Common myeloid progenitor, CD34-positive (primary cell): ENCODE measurements around the gene TRAF7.

Experiments
- CTCF ChIA-PET: fragments of 350-600 bp; sonication (Branson Sonifier 250); formaldehyde crosslinking; loops from one replicate; lab custom pipeline; 2021; ENCODE audit warnings: antibody characterized with exemption; lab: Charles Lee
- POLR2A ChIA-PET: fragments of 350-600 bp; sonication (Branson Sonifier 250); formaldehyde crosslinking; loops from one replicate; lab custom pipeline; 2021; ENCODE audit warnings: antibody characterized with exemption; lab: Charles Lee
- DNase-seq, 3 donors: peaks; one replicate each; pipeline versions ENCODE4 v3.0.0 to v3.0.0-alpha.2; 2013
- H3K27ac ChIP-seq, 2 experiments: 1 replicate in 1 of 2; 2 replicates in 1 of 2; pipeline ENCODE4 v1.7.0; 2013; ENCODE audit warnings: inconsistent platforms in 2 of 2, low read length in 2 of 2, mild to moderate bottlenecking in 2 of 2, low read depth in 1 of 2, moderate library complexity in 1 of 2; ENCODE audit not compliant: severe bottlenecking in 2 of 2, insufficient read depth in 1 of 2, poor library complexity in 1 of 2
- H3K27me3 ChIP-seq, 5 experiments: replicated peaks in 2 of 5; 1 replicate in 3 of 5; 2 replicates in 2 of 5; pipeline versions ENCODE4 v1.6.1 to v1.7.0; 2013; ENCODE audit warnings: low read length in 4 of 5, mild to moderate bottlenecking in 2 of 5, moderate library complexity in 2 of 5, inconsistent platforms in 1 of 5; ENCODE audit not compliant: insufficient read depth in 5 of 5, control insufficient read depth in 4 of 5
- H3K36me3 ChIP-seq, 4 experiments: 1 replicate in 2 of 4; 2 replicates in 2 of 4; pipeline versions ENCODE4 v1.6.1 to v1.7.0; 2013; ENCODE audit warnings: low read length in 3 of 4, control low read depth in 1 of 4, mild to moderate bottlenecking in 1 of 4; ENCODE audit not compliant: control insufficient read depth in 4 of 4, insufficient read depth in 4 of 4
- H3K4me1 ChIP-seq, 4 experiments: 1 replicate in 3 of 4; 2 replicates in 1 of 4; pipeline versions ENCODE4 v1.6.1 to v1.7.1; 2013; ENCODE audit warnings: low read length in 3 of 4, mild to moderate bottlenecking in 3 of 4, control low read depth in 1 of 4, inconsistent platforms in 1 of 4, moderate library complexity in 1 of 4; ENCODE audit not compliant: control insufficient read depth in 4 of 4, insufficient read depth in 4 of 4; ENCODE audit errors: control extremely low read depth in 1 of 4
- H3K4me3 ChIP-seq, 7 experiments: 1 replicate in 4 of 7; 2 replicates in 3 of 7; pipeline versions ENCODE4 v1.5.1 to v1.7.0; 2013; ENCODE audit warnings: mild to moderate bottlenecking in 7 of 7, low read length in 6 of 7, moderate library complexity in 6 of 7, inconsistent platforms in 2 of 7, low read depth in 2 of 7, control low read depth in 1 of 7; ENCODE audit not compliant: insufficient read depth in 4 of 7, control insufficient read depth in 1 of 7; ENCODE audit errors: extremely low read depth in 1 of 7
- H3K9me3 ChIP-seq, 5 experiments: 1 replicate in 4 of 5; 2 replicates in 1 of 5; pipeline versions ENCODE4 v1.6.1 to v1.7.1; 2013; ENCODE audit warnings: low read length in 4 of 5, mild to moderate bottlenecking in 2 of 5, inconsistent platforms in 1 of 5, low read depth in 1 of 5, moderate library complexity in 1 of 5; ENCODE audit not compliant: control insufficient read depth in 4 of 5, insufficient read depth in 2 of 5; ENCODE audit errors: control extremely low read depth in 1 of 5
- WGBS: methylation state at CpG from one replicate; pipeline ENCODE4 v1.1.5; 2013; ENCODE audit not compliant: insufficient coverage; 5-methylcytosine and 5-hydroxymethylcytosine counted together

Gene TRAF7

DNA sequence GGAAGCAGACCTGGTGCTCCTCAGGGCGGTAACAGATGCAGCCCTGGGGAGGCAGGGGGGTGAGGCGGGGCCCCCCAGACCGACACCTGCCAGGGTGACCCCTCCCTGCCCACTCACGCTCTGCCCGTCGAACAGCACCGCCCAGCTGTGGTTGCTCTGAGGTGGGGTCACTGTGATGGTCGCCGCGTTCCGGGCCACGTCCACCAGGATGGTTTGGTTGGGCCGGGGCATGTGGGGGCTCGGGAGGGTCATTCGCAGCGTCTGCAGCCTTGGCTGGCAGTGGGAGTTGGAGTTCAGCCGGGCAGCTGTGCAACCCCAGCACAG, 54.4 kb downstream of the TRAF7 start:
- POLR2A ChIA-PET: no interaction called here
- no peak for DNase-seq
- Histone ChIP-seq H3K4me3 (no peak overlapping the region), H3K9me3 (no peaks in the 10 kb centered on the region), H3K27ac (no peak overlapping the region), H3K4me1 (peaks cover 5 to 38% (median 30%) of the 10 kb centered on the region in 4 experiments), H3K36me3 (peaks cover 6 to 59% (median 36%) of the 10 kb centered on the region in 4 experiments), H3K27me3 (peaks cover 0 to 7% (median 0%) of the 10 kb centered on the region in 5 experiments)
- 97% methylated on average over 13 of the region's 17 CpGs for WGBS
- CTCF ChIA-PET: interaction anchor here (1.2 kb wide), 1 partner anchor 41 kb away, joined by 3 read pairs; the partner anchor contains the start of gene ECI1

DNA sequence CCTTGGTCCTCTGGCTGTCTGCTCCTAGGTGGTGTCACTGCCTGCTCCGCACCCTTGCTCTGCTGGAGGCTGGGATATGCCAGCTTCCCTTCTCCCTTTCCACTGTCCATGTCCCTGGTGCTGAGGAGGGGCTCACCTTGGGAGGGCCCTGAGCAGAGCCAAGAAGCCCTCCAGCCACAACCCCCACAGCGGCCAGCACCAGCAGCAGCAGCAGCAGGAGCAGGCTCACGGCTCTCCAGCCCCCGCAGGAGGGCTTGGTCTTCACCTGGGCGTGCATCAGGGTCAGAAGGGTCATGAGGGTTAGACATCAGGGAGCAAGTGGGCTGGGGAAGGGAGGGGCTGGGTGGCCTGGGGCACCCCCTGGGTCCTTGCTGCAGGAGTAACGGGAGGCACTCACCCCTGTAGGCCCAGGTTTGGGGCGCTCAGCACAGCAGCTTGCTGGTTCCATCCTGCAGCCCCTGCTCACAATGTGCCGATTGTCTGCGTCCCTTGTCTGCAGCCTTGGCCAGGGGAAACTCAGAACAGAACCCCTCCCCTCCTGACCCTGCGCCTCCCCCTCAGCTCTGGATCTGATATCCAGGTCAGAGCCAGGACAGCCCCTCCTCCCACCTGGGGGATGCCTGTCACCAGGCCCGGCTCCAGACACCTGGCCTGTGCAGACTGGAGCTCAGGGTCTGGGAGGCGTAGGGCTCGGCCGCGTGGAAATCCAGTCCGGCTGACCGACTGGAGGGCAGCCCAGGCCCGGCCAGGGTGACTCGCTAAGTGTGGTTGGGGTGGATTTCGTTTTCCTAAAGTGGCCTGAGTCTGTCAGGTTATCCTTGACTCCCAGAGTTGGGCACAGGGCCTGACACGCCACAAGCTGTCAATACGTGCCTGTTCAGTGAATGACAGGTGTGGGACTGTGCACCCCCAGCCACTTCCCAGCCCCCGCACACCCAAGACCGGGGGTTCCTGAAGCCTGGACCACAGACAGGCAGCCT, 55.1 kb downstream of the TRAF7 start, which contains the start of gene BRICD5:
Gene BRICD5 (minus strand): TSS at position 478 of the 980 bp plus-strand sequence. CDS start 30 bp downstream, at position 448.
- CTCF ChIA-PET: interaction anchor here (1.2 kb wide), 1 partner anchor 40 kb away, joined by 3 read pairs; the partner anchor contains the start of gene ECI1
- Histone ChIP-seq H3K27ac (no peak within 1 kb of the TSS), H3K36me3 (peaks cover 6 to 59% (median 36%) of the 10 kb centered on the region in 4 experiments), H3K27me3 (peaks cover 0 to 7% (median 0%) of the 10 kb centered on the region in 5 experiments), H3K4me1 (peaks cover 5 to 37% (median 30%) of the 10 kb centered on the region in 4 experiments), H3K4me3 (no peak within 1 kb of the TSS), H3K9me3 (no peaks in the 10 kb centered on the region)
- POLR2A ChIA-PET: no interaction called here
- whole genome bisulfite sequencing: 90% methylated on average over 21 of the region's 24 CpGs
- DNase-seq: no peak

DNA sequence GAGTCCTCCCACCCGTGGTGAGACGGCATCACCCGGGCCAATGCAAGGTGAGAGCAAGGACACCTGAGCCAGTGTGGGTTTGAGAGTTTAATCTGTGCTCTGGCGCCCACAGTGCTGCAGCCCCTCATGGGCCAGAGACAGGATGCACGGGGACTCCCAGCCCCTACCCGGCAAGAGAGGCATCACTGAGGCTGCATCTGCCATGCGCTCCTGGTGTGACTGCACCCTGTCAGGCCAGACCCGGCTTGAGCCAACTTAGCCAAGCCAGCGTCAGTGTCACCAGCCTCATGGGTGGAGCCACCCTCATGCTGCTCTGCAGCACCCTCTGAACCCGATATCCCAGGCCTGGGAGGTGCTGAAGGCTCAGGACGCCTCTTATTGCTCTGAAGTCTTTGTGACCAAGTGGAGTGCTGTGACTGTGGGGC, 56.4 kb downstream of the TRAF7 start:
- no peak for DNase-seq
- Histone ChIP-seq H3K9me3 (no peaks in the 10 kb centered on the region), H3K4me3 (peak overlapping the region in 1 of 7 experiments; percentile 92), H3K27me3 (peaks cover 0 to 7% (median 0%) of the 10 kb centered on the region in 5 experiments), H3K36me3 (peaks cover 6 to 56% (median 33%) of the 10 kb centered on the region in 4 experiments), H3K4me1 (peaks cover 5 to 27% (median 20%) of the 10 kb centered on the region in 4 experiments), H3K27ac (no peak overlapping the region)
- WGBS: 100% methylated on average over 6 of the region's 11 CpGs
- ChIA-PET CTCF (no interaction called here), POLR2A (no interaction called here)

DNA sequence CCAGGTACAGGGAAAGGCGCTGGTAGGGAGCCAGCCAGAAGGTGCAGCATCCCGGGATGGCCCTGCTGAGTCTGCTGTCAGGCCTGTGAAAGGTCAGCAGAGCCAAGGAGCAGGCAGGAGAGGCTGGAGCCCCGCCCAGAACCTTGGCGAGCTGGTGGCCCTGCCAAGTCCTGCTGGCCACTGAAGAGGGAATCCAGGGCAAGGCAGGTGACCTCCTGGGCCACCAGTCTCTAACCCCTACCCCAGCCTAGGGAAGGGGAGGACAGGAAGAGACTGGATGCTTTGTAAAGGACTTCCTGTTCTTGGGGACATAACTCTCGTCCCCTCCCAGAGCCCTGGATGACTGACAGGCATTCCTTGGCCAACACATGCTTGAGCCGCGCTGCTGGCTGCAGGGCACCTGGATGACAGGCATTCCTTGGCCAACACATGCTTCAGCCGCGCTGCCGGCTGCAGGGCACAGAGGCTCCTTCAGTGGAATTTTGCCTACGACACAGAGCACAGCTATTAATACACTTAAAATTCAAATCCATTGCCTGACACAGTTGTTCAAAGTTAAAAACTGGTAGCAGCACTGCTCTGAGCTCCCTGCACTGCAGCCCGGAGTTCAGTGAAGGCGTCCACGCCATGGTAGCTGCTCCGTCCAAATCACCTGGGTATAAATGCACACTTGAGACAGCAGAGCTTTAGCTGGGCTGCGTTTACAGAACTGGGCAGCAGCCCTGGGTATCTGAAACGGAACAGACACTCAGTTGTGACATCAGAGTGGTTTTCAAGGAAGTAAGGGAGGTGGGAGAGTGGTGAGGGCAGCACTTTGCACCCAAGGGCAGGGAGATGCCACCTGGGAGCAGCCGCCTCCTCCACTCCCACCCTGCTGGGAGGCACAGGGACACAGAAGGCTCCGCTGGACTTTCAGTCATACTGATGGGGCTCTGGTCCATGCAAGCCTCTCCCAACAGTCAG, 57.1 kb downstream of the TRAF7 start:
- ChIA-PET CTCF (no interaction called here), POLR2A (interaction anchor here (0.7 kb wide), 1 partner anchor 24 kb away, joined by 5 read pairs; no protein-coding TSS in a partner anchor)
- Histone ChIP-seq H3K27ac (no peak overlapping the region), H3K27me3 (peaks cover 0 to 7% (median 0%) of the 10 kb centered on the region in 5 experiments), H3K9me3 (no peaks in the 10 kb centered on the region), H3K36me3 (peaks cover 0 to 48% (median 26%) of the 10 kb centered on the region in 4 experiments), H3K4me1 (peaks cover 5 to 27% (median 20%) of the 10 kb centered on the region in 4 experiments), H3K4me3 (peak overlapping the region in 1 of 7 experiments; percentile 92)
- no peak for DNase-seq
- 89% methylated on average over 17 of the region's 19 CpGs for WGBS

DNA sequence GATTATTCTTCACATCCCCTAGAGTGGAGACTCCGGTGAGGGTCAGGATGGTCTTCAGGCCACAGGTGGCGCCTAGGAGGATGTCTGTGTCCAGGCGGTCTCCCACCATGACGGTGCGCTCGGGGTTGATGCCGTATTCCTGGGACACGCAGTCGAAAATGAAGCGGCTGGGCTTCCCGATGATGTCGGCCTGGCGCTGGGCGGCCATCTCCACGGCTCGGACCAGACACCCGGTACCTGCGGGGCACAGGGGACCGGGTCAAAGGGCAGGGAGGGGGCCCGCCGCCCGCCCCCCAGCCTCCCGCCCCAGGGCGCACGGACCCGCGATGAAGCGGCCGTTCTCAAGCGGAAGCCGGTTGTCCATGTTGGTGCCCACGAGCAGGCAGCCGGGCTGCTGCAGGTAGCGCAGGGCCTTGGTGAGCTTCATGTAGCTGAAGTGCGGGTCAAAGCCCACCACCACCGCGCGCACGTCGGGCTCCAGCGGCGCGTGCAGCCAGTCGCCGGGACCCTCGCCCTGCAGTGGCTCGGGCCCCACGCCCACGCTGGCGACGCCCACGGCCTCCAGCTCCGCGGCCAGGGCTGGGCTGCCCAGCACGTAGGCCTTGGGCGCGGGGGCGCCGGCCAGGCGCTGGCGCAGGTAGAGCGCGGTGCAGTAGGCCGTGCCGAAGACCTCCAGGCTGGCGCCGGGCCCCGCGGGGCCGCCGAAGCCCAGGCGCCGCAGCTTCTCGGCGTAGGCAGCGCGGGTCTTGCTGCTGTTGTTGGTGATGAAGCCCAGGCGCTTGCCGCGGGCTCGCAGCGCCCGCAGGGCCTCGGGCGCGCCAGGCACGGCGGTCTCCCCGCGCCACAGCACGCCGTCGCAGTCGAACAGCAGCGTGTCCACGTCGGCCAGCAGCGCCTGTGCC, 58.5 kb downstream of the TRAF7 start:
- H3K27ac ChIP-seq: peak overlapping the region in 1 of 2 experiments; percentile 64
- H3K9me3 ChIP-seq: no peaks in the 10 kb centered on the region
- ChIA-PET POLR2A (interaction anchor here (0.6 to 1.8 kb wide), 2 partner anchors 9 to 241 kb away, joined by 3 to 5 read pairs; partner anchors contain the start of gene MLST8), CTCF (no interaction called here)
- DNase-seq: peak in 2 of 3 donors; percentile 29 to 34
- H3K27me3 ChIP-seq: peaks cover 0 to 7% (median 0%) of the 10 kb centered on the region in 5 experiments
- H3K36me3 ChIP-seq: peaks cover 0 to 34% (median 15%) of the 10 kb centered on the region in 4 experiments
- 2% methylated on average over 70 of the region's 98 CpGs for WGBS
- peak overlapping the region; percentile 35 to 92 (median 76) for H3K4me3 ChIP-seq
- peaks cover 5 to 27% (median 20%) of the 10 kb centered on the region in 4 experiments for H3K4me1 ChIP-seq

DNA sequence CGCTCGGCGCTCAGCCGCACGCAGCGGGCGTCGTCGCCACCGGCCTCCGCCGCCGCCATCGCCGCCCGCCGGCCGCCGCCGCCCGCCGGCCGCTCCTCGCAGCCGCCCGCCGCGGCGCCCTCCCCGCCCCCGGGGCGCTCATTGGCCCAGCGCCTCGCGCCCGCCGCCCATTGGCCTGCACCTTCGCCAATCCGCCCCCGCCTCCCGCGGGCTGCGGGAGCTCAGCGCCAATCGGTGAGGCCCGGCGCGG, 59.1 kb downstream of the TRAF7 start, which contains the start of gene PGP:
Gene PGP (minus strand): TSS at position 122 of the 250 bp plus-strand sequence. CDS start 63 bp downstream, at position 59.
- H3K4me3 ChIP-seq: peak within 1 kb of the TSS; percentile 56 to 92 (median 77)
- H3K27me3 ChIP-seq: peaks cover 0 to 7% (median 0%) of the 10 kb centered on the region in 5 experiments
- WGBS: 0% methylated on average over 41 of the region's 48 CpGs
- POLR2A ChIA-PET: interaction anchor here (0.6 to 1.8 kb wide), 2 partner anchors 9 to 241 kb away, joined by 3 to 5 read pairs; partner anchors contain the start of gene MLST8
- DNase-seq: no peak
- H3K4me1 ChIP-seq: peaks cover 5 to 27% (median 20%) of the 10 kb centered on the region in 4 experiments
- CTCF ChIA-PET: no interaction called here
- H3K27ac ChIP-seq: peak within 1 kb of the TSS in 1 of 2 experiments; percentile 82
- H3K9me3 ChIP-seq: no peaks in the 10 kb centered on the region
- H3K36me3 ChIP-seq: peaks cover 0 to 28% (median 9%) of the 10 kb centered on the region in 4 experiments
